SK-N-SH (cell line): Measurements from ENCODE around the gene CXXC4. TPM values are rescaled to one million over a fixed set of nuclear protein-coding genes. Genes with fewer than 3 reads are reported as not detected.

ENCODE experiments used
- CTCF ChIA-PET: fragments of 300-600, 350-600 bp; formaldehyde crosslinking; extraction: SDS; loops from one replicate; lab custom pipeline; 2021; lab: Yijun Ruan, JAX
- POLR2A ChIA-PET: fragments of 350-600 bp; sonication (Branson Sonifier 250); formaldehyde crosslinking; extraction: SDS; loops from one replicate; lab custom pipeline; 2020; ENCODE audit warnings: antibody characterized with exemption, inconsistent platforms; lab: Yijun Ruan, JAX
- DNase-seq: peaks from one replicate; pipeline ENCODE4 v3.0.0; 2012
- H2AFZ ChIP-seq: fragments of 200-600 bp; sonication (generic); 2 replicates; pipeline ENCODE4 v1.8.1; 2016; ENCODE audit warnings: antibody characterized with exemption, mild to moderate bottlenecking, low read depth
- H3F3A ChIP-seq: fragments of 200-600 bp; sonication (generic); replicated peaks from 2 replicates; pipeline ENCODE3; 2016; ENCODE audit warnings: antibody characterized with exemption, mild to moderate bottlenecking; ENCODE audit not compliant: insufficient read depth
- H3K27ac ChIP-seq, 2 experiments: fragments of 200-500 bp in 1 of 2; fragments of 200-600 bp in 1 of 2; sonication (Bioruptor generic) in 1 of 2; sonication (generic), shearing (Covaris generic) in 1 of 2; 2 replicates each; pipeline versions ENCODE4 v1.5.1 to v1.6.1; 2014 to 2016; ENCODE audit warnings: low read depth in 2 of 2, inconsistent platforms in 1 of 2, low read length in 1 of 2, mild to moderate bottlenecking in 1 of 2, mixed read lengths in 1 of 2
- H3K27me3 ChIP-seq: fragments of 200-600 bp; sonication (generic), shearing (Covaris generic); 2 replicates; pipeline ENCODE4 v1.6.1; 2016; ENCODE audit warnings: mixed run types; ENCODE audit not compliant: insufficient read depth
- H3K36me3 ChIP-seq, 2 experiments: fragments of 200-500 bp in 1 of 2; fragments of 200-600 bp in 1 of 2; sonication (Bioruptor generic) in 1 of 2; sonication (generic) in 1 of 2; replicated peaks in 1 of 2; 2 replicates each; pipeline versions ENCODE3 to v1.5.1; 2014 to 2016; ENCODE audit warnings: low read length in 1 of 2, mild to moderate bottlenecking in 1 of 2; ENCODE audit not compliant: insufficient read depth in 2 of 2, control insufficient read depth in 1 of 2
- H3K4me1 ChIP-seq, 2 experiments: fragments of 200-500 bp in 1 of 2; fragments of 200-600 bp in 1 of 2; sonication (Bioruptor generic) in 1 of 2; sonication (generic), shearing (Covaris generic) in 1 of 2; 2 replicates each; pipeline versions ENCODE4 v1.5.1 to v1.6.1; 2014 to 2016; ENCODE audit warnings: low read depth in 1 of 2, low read length in 1 of 2, mixed run types in 1 of 2; ENCODE audit not compliant: insufficient read depth in 2 of 2, control insufficient read depth in 1 of 2
- H3K4me2 ChIP-seq: fragments of 200-600 bp; sonication (generic), shearing (Covaris generic); 2 replicates; pipeline ENCODE4 v1.6.1; 2017; ENCODE audit warnings: mixed run types
- H3K4me3 ChIP-seq, 2 experiments: fragments of 200-500 bp in 1 of 2; fragments of 200-600 bp in 1 of 2; sonication (Bioruptor generic) in 1 of 2; sonication (generic), shearing (Covaris generic) in 1 of 2; 2 replicates each; pipeline versions ENCODE4 v1.5.1 to v1.8.1; 2014 to 2016; ENCODE audit warnings: low read depth in 2 of 2, inconsistent platforms in 1 of 2, low read length in 1 of 2, mild to moderate bottlenecking in 1 of 2, mixed read lengths in 1 of 2, moderate library complexity in 1 of 2
- H3K79me2 ChIP-seq: fragments of 200-600 bp; sonication (generic); 2 replicates; pipeline ENCODE4 v1.8.1; 2017; ENCODE audit warnings: mild to moderate bottlenecking; ENCODE audit not compliant: insufficient read depth
- H3K9ac ChIP-seq: fragments of 200-600 bp; sonication (generic); 2 replicates; pipeline ENCODE4 v1.6.1; 2017; ENCODE audit warnings: mixed run types
- H3K9me2 ChIP-seq: fragments of 200-600 bp; sonication (generic); 2 replicates; pipeline ENCODE4 v1.6.1; 2017; ENCODE audit warnings: mixed run types
- H3K9me3 ChIP-seq: fragments of 200-600 bp; sonication (generic); 2 replicates; pipeline ENCODE4 v1.6.1; 2017; ENCODE audit warnings: mixed run types, mild to moderate bottlenecking, moderate library complexity
- H4K20me1 ChIP-seq: fragments of 200-600 bp; sonication (generic); 2 replicates; pipeline ENCODE4 v1.6.1; 2017; ENCODE audit warnings: mild to moderate bottlenecking, mixed run types; ENCODE audit not compliant: insufficient read depth
- CHD2 ChIP-seq: fragments of 150-350 bp; IDR thresholded peaks from 2 replicates; pipeline ENCODE4 v1.6.1; 2018; ENCODE audit warnings: low read length; ENCODE audit not compliant: partially characterized antibody
- FOSL2 ChIP-seq: IDR thresholded peaks from 2 replicates; pipeline ENCODE4 v1.4.0; 2012; ENCODE audit warnings: low read depth, mild to moderate bottlenecking, moderate library complexity, borderline replicate concordance
- FOXJ3 ChIP-seq: sonication (generic); formaldehyde crosslinking; IDR thresholded peaks from 2 replicates; pipeline ENCODE4 v1.5.1; 2020; ENCODE audit warnings: mild to moderate bottlenecking, missing genetic modification reagents
- GABPA ChIP-seq: IDR thresholded peaks from 2 replicates; pipeline ENCODE4 v1.4.0; 2012; ENCODE audit warnings: low read depth, mild to moderate bottlenecking
- GATA2 ChIP-seq: sonication (generic); formaldehyde crosslinking; IDR thresholded peaks from 2 replicates; pipeline ENCODE4 v1.5.0; 2020; ENCODE audit warnings: mild to moderate bottlenecking, missing genetic modification reagents
- MXI1 ChIP-seq: IDR thresholded peaks from 2 replicates; pipeline ENCODE4 v1.6.1; 2012; ENCODE audit warnings: mild to moderate bottlenecking, low read depth, low read length, improper control_type of control experiment
- NRF1 ChIP-seq: IDR thresholded peaks from 2 replicates; pipeline ENCODE4 v1.6.1; 2012; ENCODE audit warnings: low read depth, mild to moderate bottlenecking, low read length
- RAD21 ChIP-seq: IDR thresholded peaks from 2 replicates; pipeline ENCODE4 v1.6.1; 2012; ENCODE audit warnings: mild to moderate bottlenecking, low read length
- RXRA ChIP-seq: IDR thresholded peaks from 2 replicates; pipeline ENCODE4 v1.4.0; 2012; ENCODE audit warnings: low read depth, mild to moderate bottlenecking, borderline replicate concordance
- SIN3A ChIP-seq: IDR thresholded peaks from 2 replicates; pipeline ENCODE4 v1.6.1; 2012; ENCODE audit warnings: low read depth, mild to moderate bottlenecking, low read length, moderate library complexity, borderline replicate concordance
- YY1 ChIP-seq: IDR thresholded peaks from 2 replicates; pipeline ENCODE4 v1.4.0; 2012; ENCODE audit warnings: low read depth, mild to moderate bottlenecking
- WGBS: methylation state at CpG from one replicate; pipeline ENCODE4 v1.1.6; 2017; ENCODE audit warnings: low lambda C conversion rate; 5-methylcytosine and 5-hydroxymethylcytosine counted together
- polyA plus RNA-seq, 3 experiments: library from polyadenylated mRNA; depleted of rRNA; stranded (reverse); fragments of >200 nt; gene quantifications; 2 replicates each; pipeline ENCODE4 v1.2.3, GENCODE V29; 2012
- TF ChIP-seq, protein P1 (sequence below): IDR thresholded peaks from 2 replicates; pipeline ENCODE4 v1.4.0; 2012; ENCODE audit warnings: low read depth, borderline replicate concordance
- TF ChIP-seq, protein P2 (sequence below): fragments of 150-350 bp; IDR thresholded peaks from 2 replicates; pipeline ENCODE4 v1.6.1; 2017; ENCODE audit warnings: antibody characterized with exemption, low read length, low read depth, borderline replicate concordance
- TF ChIP-seq, protein P3 (sequence below): IDR thresholded peaks from 2 replicates; pipeline ENCODE4 v1.4.0; 2012; ENCODE audit warnings: low read depth, borderline replicate concordance
- TF ChIP-seq, protein P4 (sequence below): IDR thresholded peaks from 2 replicates; pipeline ENCODE4 v1.6.1; 2012; ENCODE audit warnings: mild to moderate bottlenecking, low read depth, low read length, moderate library complexity

CXXC4 gene
- polyA plus RNA-seq, 1 of the 3 experiments (the other 2 are of a cell fraction), result 0.02 TPM

- no peaks in the 10 kb centered on the region for H3K9me3 ChIP-seq
Measured at GRCh38 chr4:104530426-104530825, 35.7 kb upstream of the CXXC4 start.

GRCh38 chr4:104524591-104524990, 29.9 kb upstream of the CXXC4 start:
- H3K9me2 ChIP-seq, result no peaks in the 10 kb centered on the region
- CTCF ChIA-PET, result no interaction called here
- 0 out of 2 replicates have a peak overlapping the region, but pooled peaks have one; percentile 18 for H2AFZ ChIP-seq
- H3K9ac ChIP-seq, result no peak overlapping the region
- no peaks in the 10 kb centered on the region for H4K20me1 ChIP-seq
- H3K9me3 ChIP-seq, result no peaks in the 10 kb centered on the region
- H3K79me2 ChIP-seq, result no peaks in the 10 kb centered on the region
- POLR2A ChIA-PET, result no interaction called here
- H3K27me3 ChIP-seq, result no peaks in the 10 kb centered on the region
- H3K27ac ChIP-seq, result no peak overlapping the region
- no peak for DNase-seq
- H3F3A ChIP-seq, result no peaks in the 10 kb centered on the region
- H3K4me1 ChIP-seq, result no peaks in the 10 kb centered on the region
- no peak overlapping the region for H3K4me3 ChIP-seq
- no peak overlapping the region; the same call in 1 of the 2 replicates for H3K4me2 ChIP-seq
- TF ChIP-seq FOSL2 (peak; percentile 39; the same call in 1 of the 2 replicates), RAD21 (no peak), GABPA (no peak), YY1 (no peak)
- TF ChIP-seq, protein P1, sequence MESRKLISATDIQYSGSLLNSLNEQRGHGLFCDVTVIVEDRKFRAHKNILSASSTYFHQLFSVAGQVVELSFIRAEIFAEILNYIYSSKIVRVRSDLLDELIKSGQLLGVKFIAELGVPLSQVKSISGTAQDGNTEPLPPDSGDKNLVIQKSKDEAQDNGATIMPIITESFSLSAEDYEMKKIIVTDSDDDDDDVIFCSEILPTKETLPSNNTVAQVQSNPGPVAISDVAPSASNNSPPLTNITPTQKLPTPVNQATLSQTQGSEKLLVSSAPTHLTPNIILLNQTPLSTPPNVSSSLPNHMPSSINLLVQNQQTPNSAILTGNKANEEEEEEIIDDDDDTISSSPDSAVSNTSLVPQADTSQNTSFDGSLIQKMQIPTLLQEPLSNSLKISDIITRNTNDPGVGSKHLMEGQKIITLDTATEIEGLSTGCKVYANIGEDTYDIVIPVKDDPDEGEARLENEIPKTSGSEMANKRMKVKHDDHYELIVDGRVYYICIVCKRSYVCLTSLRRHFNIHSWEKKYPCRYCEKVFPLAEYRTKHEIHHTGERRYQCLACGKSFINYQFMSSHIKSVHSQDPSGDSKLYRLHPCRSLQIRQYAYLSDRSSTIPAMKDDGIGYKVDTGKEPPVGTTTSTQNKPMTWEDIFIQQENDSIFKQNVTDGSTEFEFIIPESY, result no peak
- TF ChIP-seq, protein P2, sequence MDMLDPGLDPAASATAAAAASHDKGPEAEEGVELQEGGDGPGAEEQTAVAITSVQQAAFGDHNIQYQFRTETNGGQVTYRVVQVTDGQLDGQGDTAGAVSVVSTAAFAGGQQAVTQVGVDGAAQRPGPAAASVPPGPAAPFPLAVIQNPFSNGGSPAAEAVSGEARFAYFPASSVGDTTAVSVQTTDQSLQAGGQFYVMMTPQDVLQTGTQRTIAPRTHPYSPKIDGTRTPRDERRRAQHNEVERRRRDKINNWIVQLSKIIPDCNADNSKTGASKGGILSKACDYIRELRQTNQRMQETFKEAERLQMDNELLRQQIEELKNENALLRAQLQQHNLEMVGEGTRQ, result no peak
- TF ChIP-seq, all 33 proteins: peak for 1
- no peaks in the 10 kb centered on the region for H3K36me3 ChIP-seq
- WGBS, result 5% methylated on average over 1 of the region's 1 CpG

More at GRCh38 chr4:104530426-104530825, 35.7 kb upstream of the CXXC4 start:
- Histone ChIP-seq H3K27me3 (no peaks in the 10 kb centered on the region), H3K79me2 (no peaks in the 10 kb centered on the region), H3F3A (no peaks in the 10 kb centered on the region), H2AFZ (no peak overlapping the region), H3K4me1 (no peaks in the 10 kb centered on the region), H3K4me3 (no peak overlapping the region), H3K9me2 (no peaks in the 10 kb centered on the region), H3K36me3 (no peaks in the 10 kb centered on the region), H3K9ac (no peak overlapping the region), H3K4me2 (no peak overlapping the region), H4K20me1 (no peaks in the 10 kb centered on the region), H3K27ac (no peak overlapping the region)
- DNase-seq, result no peak
- POLR2A ChIA-PET, result no interaction called here
- TF ChIP-seq MXI1, result no peak
- TF ChIP-seq, protein P3, sequence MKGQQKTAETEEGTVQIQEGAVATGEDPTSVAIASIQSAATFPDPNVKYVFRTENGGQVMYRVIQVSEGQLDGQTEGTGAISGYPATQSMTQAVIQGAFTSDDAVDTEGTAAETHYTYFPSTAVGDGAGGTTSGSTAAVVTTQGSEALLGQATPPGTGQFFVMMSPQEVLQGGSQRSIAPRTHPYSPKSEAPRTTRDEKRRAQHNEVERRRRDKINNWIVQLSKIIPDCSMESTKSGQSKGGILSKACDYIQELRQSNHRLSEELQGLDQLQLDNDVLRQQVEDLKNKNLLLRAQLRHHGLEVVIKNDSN, result no peak
- no peak for TF ChIP-seq SIN3A
- TF ChIP-seq GATA2 (CRISPR knock-in tag), result no peak
- TF ChIP-seq NRF1, result no peak
- TF ChIP-seq, protein P4, sequence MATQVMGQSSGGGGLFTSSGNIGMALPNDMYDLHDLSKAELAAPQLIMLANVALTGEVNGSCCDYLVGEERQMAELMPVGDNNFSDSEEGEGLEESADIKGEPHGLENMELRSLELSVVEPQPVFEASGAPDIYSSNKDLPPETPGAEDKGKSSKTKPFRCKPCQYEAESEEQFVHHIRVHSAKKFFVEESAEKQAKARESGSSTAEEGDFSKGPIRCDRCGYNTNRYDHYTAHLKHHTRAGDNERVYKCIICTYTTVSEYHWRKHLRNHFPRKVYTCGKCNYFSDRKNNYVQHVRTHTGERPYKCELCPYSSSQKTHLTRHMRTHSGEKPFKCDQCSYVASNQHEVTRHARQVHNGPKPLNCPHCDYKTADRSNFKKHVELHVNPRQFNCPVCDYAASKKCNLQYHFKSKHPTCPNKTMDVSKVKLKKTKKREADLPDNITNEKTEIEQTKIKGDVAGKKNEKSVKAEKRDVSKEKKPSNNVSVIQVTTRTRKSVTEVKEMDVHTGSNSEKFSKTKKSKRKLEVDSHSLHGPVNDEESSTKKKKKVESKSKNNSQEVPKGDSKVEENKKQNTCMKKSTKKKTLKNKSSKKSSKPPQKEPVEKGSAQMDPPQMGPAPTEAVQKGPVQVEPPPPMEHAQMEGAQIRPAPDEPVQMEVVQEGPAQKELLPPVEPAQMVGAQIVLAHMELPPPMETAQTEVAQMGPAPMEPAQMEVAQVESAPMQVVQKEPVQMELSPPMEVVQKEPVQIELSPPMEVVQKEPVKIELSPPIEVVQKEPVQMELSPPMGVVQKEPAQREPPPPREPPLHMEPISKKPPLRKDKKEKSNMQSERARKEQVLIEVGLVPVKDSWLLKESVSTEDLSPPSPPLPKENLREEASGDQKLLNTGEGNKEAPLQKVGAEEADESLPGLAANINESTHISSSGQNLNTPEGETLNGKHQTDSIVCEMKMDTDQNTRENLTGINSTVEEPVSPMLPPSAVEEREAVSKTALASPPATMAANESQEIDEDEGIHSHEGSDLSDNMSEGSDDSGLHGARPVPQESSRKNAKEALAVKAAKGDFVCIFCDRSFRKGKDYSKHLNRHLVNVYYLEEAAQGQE, result no peak
- TF ChIP-seq FOXJ3 (CRISPR knock-in tag), result no peak
- no peak for TF ChIP-seq CHD2
- no peak for TF ChIP-seq GABPA
- no peak for TF ChIP-seq RXRA
- CTCF ChIA-PET, result no interaction called here
- 30% methylated on average over 2 of the region's 2 CpGs for WGBS
